IPS-18c (cell line): Measurements from ENCODE around the gene FMNL2.

Experiments used
- H3K4me3 ChIP-seq: 2 replicates; pipeline ENCODE4 v1.7.0; 2013; ENCODE audit warnings: low read depth, mild to moderate bottlenecking, low read length, moderate library complexity; ENCODE audit not compliant: insufficient read depth
- H3K9me3 ChIP-seq: one replicate; pipeline ENCODE4 v1.6.1; 2013; ENCODE audit warnings: mild to moderate bottlenecking, low read length, moderate library complexity; ENCODE audit not compliant: control insufficient read depth, insufficient read depth

Gene FMNL2

DNA sequence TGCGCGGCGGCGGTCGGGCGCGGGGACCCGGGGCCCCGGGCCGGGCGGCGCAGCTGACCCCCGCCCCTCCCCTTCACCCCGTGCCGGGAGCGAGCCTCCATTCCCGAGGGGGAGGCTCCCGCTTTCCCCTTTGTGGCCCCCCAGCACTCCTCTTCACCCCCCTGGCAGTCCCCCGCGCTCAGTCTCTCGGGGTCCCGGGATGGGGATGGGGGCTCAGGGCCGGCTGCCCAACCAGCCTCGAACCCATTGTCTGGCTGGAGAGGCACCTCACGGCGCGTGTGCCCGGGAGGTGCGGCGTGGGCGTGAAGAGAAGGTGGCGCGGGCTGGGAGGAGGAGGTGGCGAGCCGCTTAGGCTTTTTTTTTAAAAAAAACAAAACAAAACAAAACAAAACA lies 748 bp downstream of the FMNL2 start:
- Histone ChIP-seq H3K9me3 (no peaks in the 10 kb centered on the region), H3K4me3 (peak overlapping the region; percentile 87)

DNA sequence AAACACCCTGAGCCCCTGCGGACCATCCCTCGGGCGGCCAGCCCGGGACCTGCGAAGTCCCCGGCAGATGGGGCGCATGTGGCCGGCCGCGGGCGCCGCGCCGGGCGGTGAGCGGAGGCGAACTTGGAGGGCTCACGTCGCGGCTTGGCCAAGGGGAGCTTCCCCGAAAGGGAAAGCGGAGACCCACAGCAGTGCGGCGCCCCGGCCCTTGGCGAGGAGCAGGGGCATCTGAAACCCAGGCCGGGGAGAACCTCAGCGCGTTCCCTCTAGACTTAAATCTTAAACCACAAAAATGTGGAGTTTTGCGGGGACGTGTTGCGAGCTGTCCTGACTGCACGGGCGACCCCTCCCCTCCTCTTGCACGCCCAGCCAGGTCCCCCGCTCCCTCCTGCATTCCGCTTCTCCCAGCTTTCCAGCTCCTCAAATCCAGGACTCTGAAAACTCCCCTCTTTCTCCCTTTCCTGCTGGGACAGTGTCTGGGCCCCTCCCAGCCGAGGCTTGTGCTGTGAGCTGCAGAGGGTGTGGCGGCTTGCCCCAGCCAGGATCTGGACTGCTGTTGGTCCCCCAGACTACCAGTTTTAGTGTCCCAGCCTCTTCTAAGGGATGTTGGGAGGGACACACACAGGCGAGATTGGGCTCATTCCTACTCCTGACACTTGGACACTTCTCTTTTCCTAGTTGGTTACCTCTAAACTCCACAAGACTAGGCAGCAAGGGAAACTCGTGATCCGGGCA lies 1.3 kb downstream of the FMNL2 start:
- Histone ChIP-seq H3K4me3 (peak overlapping the region; percentile 87), H3K9me3 (no peaks in the 10 kb centered on the region)

DNA sequence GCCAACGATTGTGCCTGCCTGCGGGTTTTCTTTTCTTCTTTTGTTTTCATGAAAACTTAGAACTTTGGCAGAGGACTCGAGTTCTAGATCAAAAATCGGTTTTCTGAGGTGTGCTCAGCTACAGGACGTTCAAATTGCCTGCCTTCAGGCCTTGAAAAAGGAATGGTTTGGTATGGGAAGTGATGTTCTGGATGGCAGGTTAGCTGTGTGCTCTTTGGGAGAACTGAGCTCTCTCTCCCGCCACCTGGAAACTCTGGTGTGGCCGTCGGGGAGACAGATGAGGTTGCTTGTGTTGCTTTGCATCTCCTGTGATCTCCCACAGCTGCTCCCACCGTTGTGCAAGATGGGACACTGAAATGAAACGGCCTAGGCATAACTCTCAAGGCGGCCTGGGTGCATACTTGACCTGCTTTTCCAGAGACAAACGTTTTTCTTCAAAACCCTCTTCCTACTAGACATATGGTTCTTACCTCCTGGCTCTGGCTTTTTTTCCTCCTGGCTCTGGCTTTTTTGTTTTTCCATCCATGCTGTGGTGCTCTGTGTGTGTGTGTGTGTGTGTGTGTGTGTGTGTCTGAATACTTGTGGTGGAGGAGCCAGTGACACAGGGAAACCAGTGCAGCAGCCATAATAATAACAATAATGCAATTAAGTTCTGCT lies 2.0 kb downstream of the FMNL2 start:
- peak overlapping the region; percentile 87 for H3K4me3 ChIP-seq

DNA sequence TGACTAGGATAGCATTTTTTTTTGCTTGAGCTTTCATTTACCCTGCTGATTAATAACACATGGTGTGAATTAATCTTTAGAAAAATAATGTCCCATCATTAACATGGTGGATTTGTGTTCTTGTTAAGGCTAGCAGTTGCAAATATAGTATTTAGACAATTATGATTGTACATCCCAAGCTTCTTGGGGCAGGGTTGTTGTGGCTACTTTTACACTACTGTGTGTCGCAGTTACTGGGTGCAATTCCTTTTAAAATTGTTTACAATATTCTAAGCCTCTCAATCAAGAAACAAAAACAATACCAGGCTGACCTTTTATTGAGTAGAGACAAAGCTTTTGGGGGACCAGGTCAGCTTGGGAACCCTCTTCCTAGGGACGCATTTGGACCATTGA lies 2.5 kb downstream of the FMNL2 start:
- no peaks in the 10 kb centered on the region for H3K9me3 ChIP-seq
- H3K4me3 ChIP-seq = peak overlapping the region; percentile 87; the same call in 1 of the 2 replicates

More for the DNA sequence above, 2.0 kb downstream of the FMNL2 start:
- H3K9me3 ChIP-seq = no peaks in the 10 kb centered on the region

DNA sequence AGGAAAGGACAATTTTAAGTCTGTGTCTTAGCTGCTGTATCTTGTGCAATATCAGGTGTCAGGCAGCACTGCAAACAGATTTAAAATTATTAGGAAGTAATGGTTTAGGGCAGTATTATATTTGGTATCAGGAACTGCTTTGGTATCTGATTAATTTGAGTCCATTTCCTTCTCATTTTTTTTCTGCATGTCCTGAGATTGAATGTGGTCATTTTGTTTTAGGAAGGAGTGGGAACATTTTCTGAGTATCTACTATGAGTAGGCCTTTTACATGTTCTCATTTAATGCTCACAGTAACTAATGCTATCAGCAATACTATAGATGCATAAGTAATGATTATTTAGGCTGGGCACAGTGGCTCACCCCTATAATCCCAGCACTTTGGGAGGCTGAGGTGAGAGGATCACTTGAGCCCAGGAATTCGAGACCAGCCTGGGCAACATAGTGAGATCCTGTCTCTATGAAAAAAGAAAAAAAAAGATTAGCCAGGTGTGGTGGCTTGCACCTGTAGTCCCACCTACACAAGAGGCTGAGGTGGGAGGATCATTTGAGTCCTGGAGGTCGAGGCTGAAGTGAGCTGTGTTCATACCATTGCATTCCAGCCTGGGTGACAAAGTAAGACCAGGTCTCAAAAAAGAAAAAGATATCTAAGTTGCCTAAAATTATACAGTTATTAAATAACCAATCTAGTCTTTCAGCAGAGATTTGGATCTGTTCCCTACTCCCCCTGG lies 4.7 kb downstream of the FMNL2 start:
- H3K9me3 ChIP-seq = no peaks in the 10 kb centered on the region
- no peak overlapping the region for H3K4me3 ChIP-seq

DNA sequence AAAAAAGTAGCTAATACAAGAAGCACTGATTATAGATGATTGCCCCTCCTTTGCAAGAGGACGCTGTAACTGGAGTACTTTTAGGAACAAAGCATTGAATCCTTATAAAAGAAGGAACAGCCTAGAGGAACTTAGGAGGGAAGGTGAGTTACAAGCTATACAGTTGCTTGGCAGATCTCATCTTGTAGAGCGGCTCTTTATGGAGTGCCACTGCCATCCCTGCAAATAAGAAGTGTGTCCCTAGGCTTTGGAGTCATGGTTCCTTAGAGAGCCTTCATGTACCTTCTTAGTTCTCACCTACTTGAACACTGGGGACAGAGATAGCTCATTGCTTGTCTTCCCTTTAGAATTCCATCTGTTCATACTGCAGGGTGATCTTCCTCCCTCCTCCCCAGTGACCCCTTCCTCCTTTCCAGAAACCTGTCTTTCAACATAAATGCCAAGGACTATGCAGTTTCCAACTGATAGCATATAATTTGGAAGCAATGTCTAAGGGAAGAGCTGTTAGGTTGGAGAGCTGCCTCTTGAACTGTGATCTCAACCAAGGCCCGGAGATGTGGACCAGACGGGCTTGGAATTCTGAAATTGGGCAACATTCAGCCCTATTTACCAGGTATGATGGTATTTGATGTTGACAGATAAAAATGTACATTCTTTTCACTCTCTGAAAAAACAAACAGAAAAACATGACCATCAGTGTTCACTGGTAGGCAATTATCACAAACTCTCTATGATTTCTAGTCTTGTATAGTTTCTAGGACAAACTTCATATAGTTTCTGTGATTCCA lies 7.5 kb downstream of the FMNL2 start:
- H3K9me3 ChIP-seq = no peaks in the 10 kb centered on the region
- H3K4me3 ChIP-seq = no peak overlapping the region

DNA sequence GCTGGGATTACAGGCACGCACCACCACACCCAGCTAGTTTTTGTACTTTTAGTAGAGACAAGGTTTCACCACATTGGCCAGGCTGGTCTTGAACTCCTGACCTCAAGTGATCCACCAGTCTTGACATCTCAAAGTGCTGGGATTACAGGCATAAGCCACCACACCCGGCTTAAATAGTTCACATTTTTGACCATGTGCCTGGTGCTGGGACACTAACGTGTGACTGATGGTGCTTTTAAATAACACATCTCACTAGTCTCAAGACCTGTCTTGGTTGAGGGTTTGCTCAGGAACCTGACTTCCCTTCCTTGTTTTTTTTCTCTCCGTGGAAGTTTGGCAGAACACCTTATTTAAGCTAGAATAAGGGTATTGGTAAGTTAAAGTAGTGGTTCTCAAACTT lies 8.5 kb downstream of the FMNL2 start:
- no peaks in the 10 kb centered on the region for H3K9me3 ChIP-seq
- H3K4me3 ChIP-seq = no peak overlapping the region

DNA sequence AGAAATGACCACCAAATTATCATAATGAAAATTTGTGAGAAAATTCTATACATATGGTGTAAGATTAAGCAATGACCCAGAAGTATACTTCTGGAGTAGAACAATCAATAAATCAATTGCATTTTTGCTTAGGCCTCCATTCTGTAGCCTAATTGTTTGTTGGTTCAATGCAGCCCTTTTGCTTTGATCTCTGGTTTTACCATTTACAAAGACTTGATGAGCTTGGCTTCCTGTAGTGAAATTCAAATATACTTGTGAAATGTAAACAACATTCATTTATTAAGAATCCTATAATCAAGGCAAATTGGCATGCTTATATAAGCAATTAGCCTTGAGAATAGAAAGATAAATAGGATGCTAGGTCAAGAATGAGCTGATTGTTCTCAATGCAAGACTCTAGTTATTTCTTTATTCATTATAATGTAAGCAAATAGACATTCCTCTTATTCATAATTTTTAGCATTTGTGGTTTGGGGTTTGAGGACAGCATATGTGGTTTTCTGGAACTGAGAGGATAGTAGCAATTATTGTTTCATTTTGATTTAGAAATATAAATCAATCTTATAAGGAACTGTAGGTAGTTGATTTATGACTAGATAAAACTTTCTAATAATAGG lies 9.7 kb downstream of the FMNL2 start:
- Histone ChIP-seq H3K9me3 (no peaks in the 10 kb centered on the region), H3K4me3 (no peak overlapping the region)

DNA sequence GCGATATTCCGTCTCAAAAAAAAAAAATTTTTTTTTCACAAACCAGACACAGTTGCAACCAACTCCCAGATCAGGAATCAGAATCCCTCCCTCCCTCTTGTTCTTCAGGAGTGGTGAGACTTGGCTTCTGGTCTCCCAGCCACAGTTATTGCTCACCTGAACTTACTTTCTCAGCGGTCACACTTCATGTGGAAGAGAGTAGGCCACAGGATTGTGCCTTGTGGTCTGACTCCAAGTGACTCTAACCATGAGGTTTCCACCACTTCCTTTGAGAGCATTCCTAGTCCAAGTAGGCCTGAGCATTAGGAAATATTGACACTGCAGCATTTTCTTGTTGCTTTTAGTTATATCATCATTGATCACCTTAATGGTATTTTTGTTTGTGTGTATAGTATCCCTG lies 12.1 kb downstream of the FMNL2 start:
- H3K9me3 ChIP-seq = no peaks in the 10 kb centered on the region
- no peak overlapping the region for H3K4me3 ChIP-seq

DNA sequence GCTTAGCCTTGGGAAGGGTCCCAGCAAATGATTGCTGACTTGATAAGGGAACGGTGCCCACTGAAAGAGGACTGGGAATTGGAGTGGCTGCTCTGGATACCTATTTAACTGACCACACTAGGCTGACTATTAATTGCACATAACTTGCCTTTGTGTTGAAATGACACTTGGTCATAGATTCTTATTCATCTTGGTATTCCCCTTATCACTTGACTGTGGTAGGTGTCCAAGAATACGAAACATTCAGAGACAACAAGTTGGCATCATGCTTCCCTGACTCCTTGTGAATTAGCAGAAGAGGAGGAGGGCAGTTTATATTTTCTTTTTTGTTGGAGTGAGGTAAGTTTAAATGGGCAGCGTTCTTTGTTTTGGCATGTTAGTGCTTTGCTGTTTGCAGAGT lies 13.4 kb downstream of the FMNL2 start:
- Histone ChIP-seq H3K9me3 (no peaks in the 10 kb centered on the region), H3K4me3 (no peak overlapping the region)

DNA sequence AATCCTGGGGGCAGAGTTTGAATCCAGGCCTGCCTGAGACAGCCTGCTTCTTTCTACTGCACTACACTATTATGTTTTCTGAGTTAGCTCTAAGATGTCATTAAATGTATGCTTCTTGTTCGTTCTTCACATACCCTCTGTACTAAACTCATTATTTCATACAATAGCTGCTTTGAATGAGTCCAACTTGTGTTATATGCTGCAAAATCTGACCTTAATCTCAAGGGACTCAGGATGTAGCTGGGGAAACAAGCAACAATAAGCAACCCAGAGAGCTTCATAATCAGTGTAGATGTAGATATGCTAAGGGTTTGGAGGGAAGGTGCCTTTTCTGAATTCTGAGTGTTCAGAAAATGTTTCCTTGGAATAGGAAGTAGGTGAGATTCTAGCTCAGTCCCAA lies 14.4 kb downstream of the FMNL2 start:
- no peaks in the 10 kb centered on the region for H3K9me3 ChIP-seq
- H3K4me3 ChIP-seq = no peak overlapping the region

DNA sequence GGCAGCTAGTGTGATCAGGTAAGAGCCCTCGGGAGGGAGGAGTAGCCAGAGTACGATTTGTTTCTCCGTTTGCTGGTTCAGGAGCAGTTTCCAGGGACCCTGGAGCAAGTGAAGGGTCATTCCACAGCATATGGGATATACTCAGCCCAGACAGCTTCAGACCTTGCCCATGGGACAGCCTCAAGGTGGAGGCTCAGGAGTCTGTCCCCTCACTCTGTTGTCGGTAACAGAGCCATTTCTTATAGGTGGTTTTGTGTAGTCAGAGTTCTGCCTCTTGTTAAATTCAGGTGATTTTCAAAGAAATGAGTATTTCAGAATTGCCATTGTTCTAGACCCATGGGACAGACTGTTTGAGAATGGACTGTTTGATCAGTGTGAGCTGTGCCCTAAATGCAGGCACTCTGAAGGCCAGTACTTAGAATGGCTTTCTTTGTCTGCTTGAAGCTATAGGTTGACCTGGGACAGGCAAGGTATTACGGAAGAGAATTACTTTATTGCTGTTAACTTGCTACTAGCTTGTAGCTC lies 15.2 kb downstream of the FMNL2 start:
- no peaks in the 10 kb centered on the region for H3K9me3 ChIP-seq
- H3K4me3 ChIP-seq = no peak overlapping the region

DNA sequence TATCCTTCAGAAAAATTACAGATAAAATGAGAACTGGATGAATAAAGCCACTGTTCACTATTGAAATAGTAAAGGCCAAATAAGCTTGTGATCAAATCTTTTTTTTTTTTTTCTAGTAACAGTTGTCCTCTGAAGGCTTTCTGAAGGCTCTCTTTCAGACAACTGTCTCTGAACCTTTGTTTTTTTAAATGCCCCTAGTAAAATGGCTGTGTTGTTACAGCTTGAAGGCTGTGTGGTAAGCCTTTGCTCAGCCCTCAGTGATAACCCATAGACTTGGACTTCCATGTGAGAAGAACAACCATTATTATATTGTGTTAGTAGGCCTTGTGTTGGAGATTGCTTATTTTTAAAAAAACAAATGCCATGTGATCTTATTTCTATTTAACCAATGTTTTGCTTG lies 17.6 kb downstream of the FMNL2 start:
- no peak overlapping the region for H3K4me3 ChIP-seq
- H3K9me3 ChIP-seq = no peaks in the 10 kb centered on the region

DNA sequence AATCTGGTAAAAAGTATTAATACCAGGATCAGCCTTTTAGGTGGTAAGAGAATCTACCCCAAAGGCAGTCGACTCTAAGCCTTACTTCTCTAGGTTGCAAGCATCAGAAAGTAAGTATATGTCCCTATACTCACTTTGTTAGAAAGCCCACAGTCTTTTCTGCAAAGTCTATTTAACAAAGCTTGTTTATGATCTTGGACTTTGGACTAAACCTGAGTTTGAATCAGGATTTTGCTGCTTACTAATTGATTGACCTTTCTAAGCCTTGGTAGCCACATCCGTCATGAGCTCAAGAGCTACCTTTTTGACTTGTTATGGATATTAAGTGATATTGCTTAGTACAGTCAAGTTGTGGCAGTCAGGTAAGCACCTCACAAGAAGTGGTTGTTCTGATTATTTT lies 18.4 kb downstream of the FMNL2 start:
- no peak overlapping the region for H3K4me3 ChIP-seq

DNA sequence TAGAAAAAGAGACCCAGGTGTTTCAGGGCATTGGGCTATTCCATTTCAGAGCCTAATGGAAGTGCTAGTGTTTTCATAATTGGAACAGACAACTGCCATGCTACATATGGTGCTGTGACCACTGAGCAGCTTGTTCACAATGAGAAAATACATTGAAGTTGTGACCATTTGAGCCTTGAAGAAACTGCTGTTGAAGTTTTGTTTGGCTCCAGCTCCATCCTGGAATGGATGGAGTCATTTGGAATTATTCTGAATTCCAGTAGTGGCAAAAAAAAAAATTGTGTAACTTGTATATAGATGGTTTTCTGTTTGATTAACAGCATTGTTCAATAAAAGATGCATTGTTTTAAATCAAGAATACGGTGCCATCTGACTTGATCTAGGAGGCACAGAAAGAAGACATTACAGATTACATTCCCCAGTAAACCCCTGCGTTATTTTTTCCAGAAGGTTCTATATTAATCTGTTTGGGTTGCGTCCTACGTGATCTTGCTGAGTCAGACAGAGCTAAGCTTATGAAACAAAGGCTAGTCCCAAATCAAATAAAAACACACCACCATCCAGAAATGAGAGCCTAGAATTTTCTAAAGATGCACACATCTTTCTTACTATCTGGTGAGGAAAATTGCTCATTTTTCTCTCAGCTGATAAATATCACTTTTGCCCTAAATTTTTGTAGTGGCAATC lies 19.2 kb downstream of the FMNL2 start:
- H3K4me3 ChIP-seq = no peak overlapping the region
- no peaks in the 10 kb centered on the region for H3K9me3 ChIP-seq

More for the DNA sequence above, 18.4 kb downstream of the FMNL2 start:
- no peaks in the 10 kb centered on the region for H3K9me3 ChIP-seq

DNA sequence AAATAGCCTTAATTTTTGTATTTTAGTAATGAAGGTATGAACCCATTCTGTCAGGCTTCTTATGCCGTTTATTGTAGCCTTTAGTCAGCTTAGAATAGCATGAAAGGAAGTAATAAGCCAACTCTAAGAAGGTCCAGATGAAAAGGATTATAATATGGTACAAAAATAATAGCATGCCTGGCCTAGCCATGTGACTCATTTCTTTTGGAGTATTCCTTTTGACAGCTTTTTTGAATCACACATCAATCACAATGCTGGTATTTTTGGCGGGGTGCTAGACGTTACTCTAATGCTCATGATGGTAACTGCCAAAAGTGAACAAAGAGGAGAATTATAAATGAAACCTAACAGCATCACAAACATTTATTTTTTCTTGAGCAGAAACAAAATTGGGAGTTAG lies 19.9 kb downstream of the FMNL2 start:
- H3K4me3 ChIP-seq = no peak overlapping the region
- H3K9me3 ChIP-seq = no peaks in the 10 kb centered on the region
